Suprapubic skin (tissue), 4 donors: Measurements from ENCODE around the gene RABL2A.
"Not testable (repeated sequence)": the region's sequence is repeated elsewhere in the genome, so short reads cannot be mapped to it uniquely, and the experiment has no call there.

Source experiments
- CTCF ChIP-seq, 2 donors: fragments of 200-600 bp in 1 of 2; fragments of 450-650 bp in 1 of 2; sonication (generic) in 1 of 2; IDR thresholded peaks; one replicate each; pipeline ENCODE4 v1.5.1; 2016 to 2019; ENCODE audit warnings: antibody characterized with exemption in 2 of 2, mild to moderate bottlenecking in 1 of 2, moderate library complexity in 1 of 2
- POLR2A ChIP-seq, 2 donors: fragments of 450-650 bp; IDR thresholded peaks; one replicate each; pipeline ENCODE4 v1.6.1; 2017; ENCODE audit warnings: antibody characterized with exemption in 2 of 2, mild to moderate bottlenecking in 2 of 2, moderate library complexity in 2 of 2
- POLR2AphosphoS5 ChIP-seq, 3 donors: sonication (generic); formaldehyde crosslinking; IDR thresholded peaks; one replicate each; pipeline ENCODE4 v1.6.1; 2017; ENCODE audit warnings: antibody characterized with exemption in 3 of 3

GRCh38 chr2:113597572-113597971, 29.5 kb upstream of the RABL2A start:
- not testable (repeated sequence) for TF ChIP-seq CTCF, POLR2AphosphoS5, POLR2A (IDR thresholded peaks at IDR 0.05)
